Ovary (tissue), 9 donors: ENCODE measurements around the gene AGK. TPM values are rescaled to one million over a fixed set of nuclear protein-coding genes. Genes with fewer than 3 reads are reported as not detected.

Source experiments
- DNase-seq, 5 donors: peaks; one replicate each; pipeline ENCODE4 v3.0.0-alpha.2; 2019 to 2020
- H3K27ac ChIP-seq, 2 donors: fragments of 200-600 bp; one replicate each; pipeline versions ENCODE4 v1.5.1 to v1.8.0; 2019 to 2022
- H3K27me3 ChIP-seq: fragments of 200-600 bp; one replicate; pipeline ENCODE4 v1.8.0; 2022
- H3K36me3 ChIP-seq: fragments of 200-600 bp; sonication (generic); one replicate; pipeline ENCODE4 v1.5.1; 2019
- H3K4me1 ChIP-seq: one replicate; pipeline ENCODE4 v1.8.1; 2013; ENCODE audit warnings: mild to moderate bottlenecking, moderate library complexity; ENCODE audit not compliant: insufficient read depth
- H3K4me3 ChIP-seq: fragments of 200-600 bp; sonication (generic); one replicate; pipeline ENCODE4 v1.5.1; 2017
- H3K9me3 ChIP-seq, 2 donors: fragments of 200-600 bp in 1 of 2; sonication (generic) in 1 of 2; one replicate each; pipeline versions ENCODE4 v1.5.1 to v1.8.1; 2013 to 2019; ENCODE audit warnings: mild to moderate bottlenecking in 1 of 2, moderate library complexity in 1 of 2
- EP300 ChIP-seq: sonication (generic); formaldehyde crosslinking; IDR thresholded peaks from one replicate; pipeline ENCODE4 v1.6.1; 2017; ENCODE audit warnings: antibody characterized with exemption
- POLR2A ChIP-seq: fragments of 450-650 bp; IDR thresholded peaks from one replicate; pipeline ENCODE4 v1.6.1; 2017; ENCODE audit warnings: antibody characterized with exemption, mild to moderate bottlenecking, moderate library complexity
- WGBS, 3 donors: extraction: QIAGEN DNeasy Blood & Tissue Kit in 1 of 3; methylation state at CpG; one replicate each; pipeline versions ENCODE4 v1.1.5 to v1.1.7; 2013 to 2017; 5-methylcytosine and 5-hydroxymethylcytosine counted together
- intact Hi-C, 4 donors: fragments of 100-400 bp; cut with DNase I; formaldehyde crosslinking; loops; one replicate each; pipeline versions ENCODE4 v1.11.0 to v1.15.1; 2022 to 2023
- polyA plus RNA-seq, 2 donors: library from polyadenylated mRNA; stranded (reverse); fragments of 200-250 nt in 1 of 2; fragments of 350-450 nt in 1 of 2; fragmentation: Illumina TruSeq in 1 of 2; extraction: RNeasy Lipid Tissue Mini Kit (QIAGEN cat#74804) in 1 of 2; gene quantifications; one replicate each; pipeline ENCODE4 v1.2.3, GENCODE V29; 2013 to 2014
- total RNA-seq, 7 donors: library from RNA; depleted of rRNA in 2 of 7; stranded (reverse); fragments of >200 nt in 2 of 7; fragmentation: NEBNext Ultra II Directional in 3 of 7; extraction: Animal tissue kit (Norgen Biotek cat#: 25700) in 3 of 7; gene quantifications; one replicate each; pipeline versions ENCODE4 v1.1.0 to v1.2.4, GENCODE V29; 2016 to 2023
- TF ChIP-seq, protein P1 (sequence below), 3 donors: fragments of 450-650 bp in 2 of 3; fragments of 200-600 bp in 1 of 3; IDR thresholded peaks; one replicate each; pipeline versions ENCODE4 v1.5.1 to v1.8.0; 2016 to 2022; ENCODE audit warnings: antibody characterized with exemption in 3 of 3, mild to moderate bottlenecking in 1 of 3
- donor health status: DM: no; HTN: no; CAD: no; lungs with moderate emphysema.
- donor health status: DM: no; HTN: no; CAD: no.
- donor health status: Bipolar disorder and iron deficiency.
- donor health status: DM: yes; HTN: yes; CAD: no.
- donor health status: DM: no; HTN: no; CAD: no.
- donor health status: DM: yes; HTN: yes; CAD: no.

AGK gene
- total and polyA plus RNA-seq, 9 donors: 11.3 to 32.1 (median 21.8) TPM

DNA sequence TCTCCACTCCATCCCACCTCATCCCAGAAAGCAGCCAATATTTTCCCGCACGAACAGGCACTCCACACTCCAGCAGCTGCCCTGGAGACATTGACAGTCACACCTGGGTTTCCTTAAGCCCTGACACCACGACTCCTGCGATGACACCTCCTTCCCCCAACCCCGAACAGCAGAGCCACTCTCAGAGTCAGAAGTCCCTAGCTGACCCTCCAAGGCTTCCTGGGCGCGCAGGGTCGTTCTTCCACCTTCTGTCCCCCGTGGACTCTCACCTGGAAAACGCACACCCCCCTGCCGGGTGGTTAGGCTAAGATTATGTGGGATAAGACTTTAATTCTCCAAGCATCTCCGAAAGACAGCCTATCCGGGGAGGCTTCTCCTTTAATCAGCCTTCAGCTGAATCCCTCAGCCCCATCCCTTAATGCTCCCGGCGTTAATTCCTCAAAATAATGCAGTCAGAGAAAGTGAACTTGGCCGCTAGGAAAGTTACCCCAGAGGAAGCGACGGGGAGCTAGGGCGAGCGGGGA is 149.7 kb downstream of the AGK start:
- TF ChIP-seq POLR2A (no peak), EP300 (no peak)
- TF ChIP-seq, protein P1, sequence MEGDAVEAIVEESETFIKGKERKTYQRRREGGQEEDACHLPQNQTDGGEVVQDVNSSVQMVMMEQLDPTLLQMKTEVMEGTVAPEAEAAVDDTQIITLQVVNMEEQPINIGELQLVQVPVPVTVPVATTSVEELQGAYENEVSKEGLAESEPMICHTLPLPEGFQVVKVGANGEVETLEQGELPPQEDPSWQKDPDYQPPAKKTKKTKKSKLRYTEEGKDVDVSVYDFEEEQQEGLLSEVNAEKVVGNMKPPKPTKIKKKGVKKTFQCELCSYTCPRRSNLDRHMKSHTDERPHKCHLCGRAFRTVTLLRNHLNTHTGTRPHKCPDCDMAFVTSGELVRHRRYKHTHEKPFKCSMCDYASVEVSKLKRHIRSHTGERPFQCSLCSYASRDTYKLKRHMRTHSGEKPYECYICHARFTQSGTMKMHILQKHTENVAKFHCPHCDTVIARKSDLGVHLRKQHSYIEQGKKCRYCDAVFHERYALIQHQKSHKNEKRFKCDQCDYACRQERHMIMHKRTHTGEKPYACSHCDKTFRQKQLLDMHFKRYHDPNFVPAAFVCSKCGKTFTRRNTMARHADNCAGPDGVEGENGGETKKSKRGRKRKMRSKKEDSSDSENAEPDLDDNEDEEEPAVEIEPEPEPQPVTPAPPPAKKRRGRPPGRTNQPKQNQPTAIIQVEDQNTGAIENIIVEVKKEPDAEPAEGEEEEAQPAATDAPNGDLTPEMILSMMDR (IDR thresholded peaks at IDR 0.05): no peak
- DNase-seq: peak in 1 of 5 donors; percentile 20
- intact Hi-C loops: no loop called here
- Histone ChIP-seq H3K4me3 (peak overlapping the region; percentile 64), H3K36me3 (no peaks in the 10 kb centered on the region), H3K27me3 (no peaks in the 10 kb centered on the region), H3K27ac (peak overlapping the region; percentile 77 to 85), H3K9me3 (no peaks in the 10 kb centered on the region), H3K4me1 (no peaks in the 10 kb centered on the region)
- WGBS, 3 donors: 20 to 21% (median 20%) methylated on average over 20 of the region's 20 CpGs

DNA sequence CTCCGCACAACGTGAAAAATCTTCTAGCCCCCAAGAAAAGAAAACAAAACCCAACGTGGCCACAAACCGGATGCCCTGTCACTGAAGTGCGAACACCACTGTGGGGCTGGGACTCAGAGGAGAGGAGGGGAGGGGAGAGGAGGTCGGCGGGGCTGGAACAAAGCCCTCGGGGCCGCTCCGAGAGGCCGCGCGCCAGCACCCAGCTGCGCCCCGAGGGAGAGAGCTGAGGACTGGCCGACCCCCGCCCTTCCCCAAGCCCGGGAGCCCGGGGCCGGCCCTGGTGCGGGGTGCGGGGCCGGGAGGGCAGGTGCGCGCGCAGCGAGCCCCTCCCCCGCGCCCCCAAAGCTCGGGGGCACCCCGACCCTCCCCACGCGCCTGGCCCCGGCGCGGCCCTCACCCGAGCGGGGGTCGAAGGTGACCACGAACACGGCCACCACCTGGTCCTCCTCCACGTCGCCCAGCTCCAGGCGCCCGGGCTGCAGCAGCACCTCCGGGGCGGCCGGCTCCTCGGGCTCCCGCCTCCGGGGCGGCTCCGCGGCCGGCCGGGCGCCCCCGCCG is 150.4 kb downstream of the AGK start:
- H3K36me3 ChIP-seq: no peaks in the 10 kb centered on the region
- DNase-seq: peak; percentile 37 to 62 (median 57)
- intact Hi-C loops: no loop called here
- H3K9me3 ChIP-seq: no peaks in the 10 kb centered on the region
- 0 to 2% (median 1%) methylated on average over 10 to 59 of the region's 59 CpGs for WGBS, 3 donors
- H3K4me1 ChIP-seq: no peaks in the 10 kb centered on the region
- H3K27me3 ChIP-seq: no peaks in the 10 kb centered on the region
- H3K27ac ChIP-seq: peak overlapping the region; percentile 77 to 85
- peak overlapping the region; percentile 64 for H3K4me3 ChIP-seq
- no peak for TF ChIP-seq POLR2A
- no peak for TF ChIP-seq EP300
- TF ChIP-seq, protein P1 (IDR thresholded peaks at IDR 0.05): no peak

DNA sequence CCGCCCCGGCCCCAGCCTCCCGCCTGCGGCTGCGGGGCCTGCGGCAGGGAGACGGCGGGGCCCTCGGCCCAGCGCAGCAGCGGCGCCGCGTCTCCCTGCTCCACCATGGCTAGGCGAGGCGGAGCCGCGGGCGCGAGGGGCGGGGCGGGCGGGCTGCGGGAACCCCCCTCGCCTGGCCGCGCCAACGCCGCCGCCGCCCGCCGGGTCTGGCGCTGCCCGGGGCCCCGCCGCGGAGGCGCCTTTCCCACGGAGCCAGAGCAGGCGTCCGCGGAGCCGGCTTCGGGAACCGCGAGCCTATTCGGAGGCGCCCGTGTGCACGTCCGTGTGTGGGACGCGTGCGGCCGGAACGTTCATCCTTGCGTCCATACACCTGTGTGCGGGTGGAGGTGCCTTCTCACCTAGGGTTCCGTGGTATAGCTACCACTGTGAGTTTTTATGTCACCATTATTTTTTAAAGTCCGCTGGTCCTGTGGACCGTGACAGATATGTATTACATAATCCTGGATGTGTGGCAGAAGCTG is 150.9 kb downstream of the AGK start, which contains the start of gene DENND11:
TSS of gene DENND11 (minus strand) at position 120 of the 521 bp plus-strand sequence. CDS start at position 107, 13 bp downstream.
- Histone ChIP-seq H3K36me3 (no peaks in the 10 kb centered on the region), H3K27me3 (no peaks in the 10 kb centered on the region), H3K4me3 (peak within 1 kb of the TSS; percentile 64), H3K4me1 (no peaks in the 10 kb centered on the region), H3K9me3 (no peaks in the 10 kb centered on the region), H3K27ac (peak within 1 kb of the TSS; percentile 77 to 85)
- 0% methylated on average over 19 to 62 of the region's 62 CpGs for WGBS, 3 donors
- intact Hi-C loops: no loop called here
- no peak for TF ChIP-seq EP300
- peak; percentile 32 to 67 (median 53) for DNase-seq

DNA sequence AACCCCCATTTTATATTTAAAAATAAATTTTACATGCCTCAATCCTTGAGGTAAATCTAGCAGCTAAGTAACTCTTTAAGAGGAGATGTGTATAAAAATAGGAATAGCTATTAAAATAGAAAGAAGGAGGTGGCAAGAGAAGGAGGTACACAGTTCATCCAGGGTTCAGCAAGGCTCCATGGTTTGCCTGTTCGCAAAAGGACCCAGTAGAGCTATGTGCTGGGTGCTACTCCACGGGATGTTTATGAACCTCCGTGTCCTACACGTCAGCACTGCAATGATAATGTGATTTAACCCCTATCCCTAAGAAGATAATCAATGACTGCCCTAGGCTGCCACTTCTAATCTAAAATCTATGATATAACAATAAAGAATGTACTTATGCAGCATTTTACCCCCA is 151.7 kb downstream of the AGK start:
- intact Hi-C loops: no loop called here
- 49 to 69% (median 60%) methylated on average over 4 of the region's 4 CpGs for WGBS, 3 donors
- DNase-seq: no peak

More for the DNA sequence above, 151.7 kb downstream of the AGK start:
- Histone ChIP-seq H3K9me3 (no peaks in the 10 kb centered on the region), H3K4me3 (no peak overlapping the region), H3K27ac (no peak overlapping the region), H3K27me3 (no peaks in the 10 kb centered on the region), H3K36me3 (no peaks in the 10 kb centered on the region), H3K4me1 (no peaks in the 10 kb centered on the region)
- TF ChIP-seq EP300 (no peak), POLR2A (no peak)
- TF ChIP-seq, protein P1 (IDR thresholded peaks at IDR 0.05): no peak
